Activated naive CD8-positive, alpha-beta T cell treated with anti-CD3 and anti-CD28 coated beads, Interleukin-2, amount 10 ng/mL, durations not matched to agents 7 days and 5 days (primary cell): Measurements from ENCODE around the gene VPS39. TPM values are rescaled to one million over a fixed set of nuclear protein-coding genes. Genes with fewer than 3 reads are reported as not detected.
A peak's percentile ranks its signal among the peaks of the same experiment; 100 is the strongest.

Experiments used
- ATAC-seq: fragments of 150-1000 bp; cut with Tn5 transposase; one replicate; pipeline ENCODE4 v1.10.0; 2021; ENCODE audit warnings: low read depth, moderate library complexity
- POLR2A ChIA-PET: fragments of 350-600 bp; sonication (Branson Sonifier 250); formaldehyde crosslinking; loops from one replicate; lab custom pipeline; 2021; ENCODE audit warnings: antibody characterized with exemption; lab: Charles Lee
- DNase-seq: peaks from one replicate; pipeline ENCODE4 v3.0.0; 2021
- H3K27ac Mint-ChIP-seq: one replicate; pipeline ENCODE4 v1.8.0; 2022; ENCODE audit warnings: mild to moderate bottlenecking, mixed read lengths
- H3K27me3 Mint-ChIP-seq: one replicate; pipeline ENCODE4 v1.8.0; 2022; ENCODE audit warnings: mild to moderate bottlenecking, moderate library complexity, mixed read lengths
- H3K36me3 Mint-ChIP-seq: one replicate; pipeline ENCODE4 v1.8.0; 2021; ENCODE audit warnings: mild to moderate bottlenecking, mixed read lengths
- H3K4me1 Mint-ChIP-seq: one replicate; pipeline ENCODE4 v1.8.0; 2021; ENCODE audit warnings: mixed read lengths
- H3K4me3 Mint-ChIP-seq: one replicate; pipeline ENCODE4 v1.8.0; 2022; ENCODE audit warnings: mild to moderate bottlenecking, moderate library complexity, mixed read lengths
- H3K9me3 Mint-ChIP-seq: one replicate; pipeline ENCODE4 v1.8.0; 2021; ENCODE audit warnings: mixed read lengths
- total RNA-seq, 2 experiments: library from RNA; stranded (reverse); gene quantifications; one replicate each; pipeline ENCODE4 v1.2.3, GENCODE V29; 2021

VPS39 gene
- total RNA-seq, 2 experiments from 2014 or later = 88.8 to 91.7 TPM

DNA sequence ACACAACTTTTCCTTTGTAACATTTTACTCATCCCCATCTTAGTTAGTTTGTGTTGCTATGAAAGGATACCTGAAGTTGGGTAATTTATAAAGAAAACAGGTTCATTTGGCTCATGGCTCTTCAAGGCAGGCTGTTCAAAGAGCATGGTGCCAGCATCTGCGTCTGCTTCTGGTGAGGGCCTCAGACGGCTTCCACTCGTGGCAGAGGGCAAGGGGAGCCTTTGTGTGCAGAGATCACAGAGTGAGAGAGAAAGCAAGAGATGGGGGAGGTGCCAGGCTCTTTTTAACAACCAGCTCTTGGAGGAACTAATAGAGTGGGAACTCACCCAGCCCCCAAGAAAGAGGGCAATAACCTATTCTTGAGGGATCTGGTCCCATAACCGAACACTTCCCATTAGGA, 74.7 kb downstream of the VPS39 start:
- H3K36me3 Mint-ChIP-seq = no peaks in the 10 kb centered on the region
- POLR2A ChIA-PET = interaction anchor here (1.0 kb wide), 1 partner anchor 143 kb away, joined by 3 read pairs; no protein-coding TSS in a partner anchor
- no peak overlapping the region for H3K4me3 Mint-ChIP-seq
- H3K9me3 Mint-ChIP-seq = no peaks in the 10 kb centered on the region
- ATAC-seq (no peak), DNase-seq (no peak)
- H3K27ac Mint-ChIP-seq = no peak overlapping the region
- peaks cover 24% of the 10 kb centered on the region for H3K27me3 Mint-ChIP-seq
- peaks cover 8% of the 10 kb centered on the region for H3K4me1 Mint-ChIP-seq

DNA sequence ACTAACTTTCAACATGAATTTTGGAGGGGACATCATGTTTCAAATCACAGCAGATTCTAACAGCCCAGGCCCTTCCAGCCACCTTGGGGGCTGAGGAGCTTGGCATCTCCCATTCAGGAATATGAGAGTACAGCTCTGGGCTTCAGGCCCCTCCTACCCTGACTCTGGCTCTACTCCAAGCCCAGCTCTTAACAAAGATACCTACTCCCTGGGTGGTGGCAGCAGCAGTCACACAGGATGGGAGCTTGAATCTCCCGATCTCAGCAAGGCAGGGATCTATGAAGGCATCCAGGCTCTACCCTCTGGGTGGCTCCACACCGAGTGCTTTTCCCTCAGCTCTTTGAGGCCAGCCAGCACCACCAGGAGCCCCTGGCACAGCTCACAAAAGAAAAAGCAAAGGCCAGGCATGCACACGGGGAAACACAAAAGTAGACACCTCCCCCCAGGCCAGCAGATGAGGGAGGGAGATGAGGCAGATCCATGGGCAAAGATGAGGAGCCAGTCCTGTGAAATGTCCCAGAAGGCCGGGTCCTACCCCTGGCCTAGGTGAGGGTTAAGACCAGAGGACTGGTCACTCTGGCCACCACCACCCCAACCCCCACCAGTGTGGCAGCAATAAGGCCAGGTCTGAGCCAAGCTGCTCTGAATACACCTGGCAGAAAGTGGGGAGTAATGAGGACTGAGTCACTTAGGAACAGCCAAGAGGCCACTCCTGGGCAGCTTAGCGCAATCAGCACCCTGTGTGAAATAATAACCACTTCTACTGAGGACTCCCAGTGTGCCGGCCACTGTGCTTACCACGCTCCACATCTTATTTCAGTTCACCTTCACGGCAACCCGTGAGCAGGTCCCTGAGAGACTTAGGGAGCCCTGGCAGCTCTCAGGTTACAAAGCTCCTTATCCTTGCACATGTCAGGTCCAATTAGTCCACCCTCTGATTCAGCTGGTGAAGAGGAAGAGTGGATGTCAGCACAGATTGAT, 76.0 kb downstream of the VPS39 start:
- ATAC-seq (no peak), DNase-seq (peak; percentile 15)
- Mint-ChIP-seq H3K4me1 (peaks cover 6% of the 10 kb centered on the region), H3K36me3 (no peaks in the 10 kb centered on the region), H3K27me3 (peaks cover 26% of the 10 kb centered on the region), H3K9me3 (no peaks in the 10 kb centered on the region), H3K27ac (no peak overlapping the region), H3K4me3 (no peak overlapping the region)
- POLR2A ChIA-PET = interaction anchor here (0.5 kb wide), 1 partner anchor 706 kb away, joined by 3 read pairs; no protein-coding TSS in a partner anchor

- Mint-ChIP-seq H3K4me3 (no peak overlapping the region), H3K27ac (no peak overlapping the region), H3K27me3 (peaks cover 26% of the 10 kb centered on the region), H3K36me3 (no peaks in the 10 kb centered on the region), H3K9me3 (no peaks in the 10 kb centered on the region), H3K4me1 (peaks cover 6% of the 10 kb centered on the region)
- peak; percentile 15 for DNase-seq
- POLR2A ChIA-PET = no interaction called here
- no peak for ATAC-seq
Measured at GRCh38 chr15:42131006-42131405, 77.1 kb downstream of the VPS39 start.

DNA sequence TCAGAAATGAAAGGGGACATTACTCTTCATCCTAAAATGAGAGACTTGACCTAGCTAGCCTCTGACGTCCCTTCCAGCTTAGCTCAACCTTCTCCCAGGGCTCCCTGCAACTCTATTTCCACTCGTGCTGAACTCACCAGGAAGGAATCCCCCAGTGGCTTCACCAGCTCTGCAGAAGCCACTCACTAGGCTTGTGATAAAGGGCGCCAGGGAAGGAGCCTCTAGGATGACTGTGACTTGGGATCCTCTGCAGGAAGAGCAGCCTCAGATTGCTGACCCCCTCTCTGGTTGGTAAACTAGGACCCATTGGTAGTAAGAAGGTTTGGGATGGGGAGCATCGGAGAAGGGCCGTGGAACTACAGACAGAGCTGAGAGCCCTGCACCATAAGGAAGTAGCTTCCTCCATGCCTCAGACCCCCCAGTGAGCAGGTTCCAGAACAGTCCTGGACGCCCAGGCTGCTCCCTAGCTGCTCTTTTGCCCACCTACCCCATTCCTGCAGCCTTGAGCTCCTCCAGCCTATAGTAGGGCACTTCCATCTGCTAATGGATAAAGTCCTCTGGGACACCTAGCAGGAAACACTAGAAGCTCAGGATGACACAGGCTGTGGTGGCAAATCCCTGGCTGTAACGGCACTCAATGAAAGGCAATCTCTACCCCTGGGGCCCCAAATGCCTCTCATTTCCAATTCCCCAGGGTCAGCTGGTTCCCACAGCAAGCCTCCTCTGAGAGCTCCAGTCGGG, 77.7 kb downstream of the VPS39 start:
- peak; percentile 23 for DNase-seq
- no peak overlapping the region for H3K4me3 Mint-ChIP-seq
- POLR2A ChIA-PET = no interaction called here

DNA sequence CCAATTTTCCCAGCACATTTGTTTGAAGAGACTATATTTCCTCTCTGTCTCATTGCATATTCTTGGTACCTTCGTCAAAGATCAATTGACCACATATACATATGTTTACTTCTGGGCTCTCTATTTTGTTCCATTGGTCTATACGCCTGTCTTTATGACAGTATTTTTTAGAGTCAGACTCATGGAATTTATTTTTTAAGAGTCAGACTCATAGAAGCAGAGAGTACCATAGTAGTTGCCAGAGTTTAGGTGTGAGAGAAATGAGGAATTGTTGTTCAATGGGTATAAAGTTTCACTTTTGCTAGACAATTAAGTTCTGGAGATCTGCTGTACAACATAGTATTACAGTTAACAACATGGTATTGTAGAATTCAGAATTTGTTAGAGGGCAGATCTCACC, 78.7 kb downstream of the VPS39 start:
- POLR2A ChIA-PET = no interaction called here
- no peak overlapping the region for H3K4me3 Mint-ChIP-seq
- no peaks in the 10 kb centered on the region for H3K36me3 Mint-ChIP-seq
- no peak overlapping the region for H3K27ac Mint-ChIP-seq
- no peaks in the 10 kb centered on the region for H3K9me3 Mint-ChIP-seq
- peaks cover 2% of the 10 kb centered on the region for H3K4me1 Mint-ChIP-seq
- DNase-seq (no peak), ATAC-seq (no peak)
- H3K27me3 Mint-ChIP-seq = peaks cover 36% of the 10 kb centered on the region

More for the DNA sequence above, 77.7 kb downstream of the VPS39 start:
- Mint-ChIP-seq H3K36me3 (no peaks in the 10 kb centered on the region), H3K4me1 (peaks cover 4% of the 10 kb centered on the region), H3K27ac (no peak overlapping the region), H3K9me3 (no peaks in the 10 kb centered on the region), H3K27me3 (peaks cover 29% of the 10 kb centered on the region)
- no peak for ATAC-seq

GRCh38 chr15:42128476-42128875, 79.6 kb downstream of the VPS39 start:
- ATAC-seq = no peak
- Mint-ChIP-seq H3K4me3 (no peak overlapping the region), H3K27me3 (peaks cover 35% of the 10 kb centered on the region), H3K36me3 (no peaks in the 10 kb centered on the region), H3K27ac (no peak overlapping the region), H3K4me1 (peaks cover 1% of the 10 kb centered on the region), H3K9me3 (no peaks in the 10 kb centered on the region)
- no peak for DNase-seq
- POLR2A ChIA-PET = no interaction called here

DNA sequence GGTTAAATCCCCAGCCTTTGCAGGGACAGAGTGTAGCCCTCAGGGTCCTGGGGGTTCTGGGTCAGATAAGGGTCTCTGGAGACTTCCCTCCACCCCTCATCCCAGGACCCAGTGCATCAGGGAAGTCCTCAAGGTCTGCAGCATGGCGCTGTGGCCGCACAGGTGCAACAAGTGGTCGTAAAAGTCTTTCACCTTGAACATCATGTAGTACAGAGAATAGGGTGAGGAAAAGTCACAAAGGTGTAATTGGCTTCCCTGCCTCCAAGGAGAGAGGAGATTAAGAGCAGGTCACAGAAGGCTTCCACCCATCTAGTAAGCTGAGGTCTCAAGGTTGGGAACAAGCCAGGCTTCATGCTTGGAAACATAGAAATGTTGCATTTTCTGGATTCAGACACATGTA, 84.6 kb downstream of the VPS39 start:
- Mint-ChIP-seq H3K27me3 (peaks cover 30% of the 10 kb centered on the region), H3K36me3 (no peaks in the 10 kb centered on the region), H3K27ac (no peak overlapping the region), H3K4me1 (peaks cover 5% of the 10 kb centered on the region), H3K9me3 (no peaks in the 10 kb centered on the region), H3K4me3 (no peak overlapping the region)
- DNase-seq (no peak), ATAC-seq (no peak)
- POLR2A ChIA-PET = no interaction called here

DNA sequence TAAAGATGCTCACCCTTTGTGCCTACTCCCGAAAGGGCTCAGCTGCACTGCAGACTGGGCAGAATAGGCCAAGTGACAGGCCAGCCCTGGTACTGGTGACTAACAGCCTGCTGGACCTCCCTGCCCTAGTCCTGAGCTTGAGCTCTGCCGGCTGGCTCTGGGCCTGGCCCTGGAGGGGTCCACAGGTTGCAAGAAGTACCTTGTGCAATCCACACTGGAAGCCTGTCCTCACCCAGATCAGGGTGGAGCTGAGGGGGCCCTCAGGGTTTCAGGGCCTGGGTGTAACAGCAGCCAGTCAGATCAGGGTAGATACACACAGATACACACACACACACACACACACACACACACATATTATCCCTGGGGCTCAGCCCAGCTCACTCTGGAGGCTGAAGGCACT, 86.4 kb downstream of the VPS39 start:
- Mint-ChIP-seq H3K27ac (no peak overlapping the region), H3K36me3 (no peaks in the 10 kb centered on the region), H3K27me3 (peaks cover 35% of the 10 kb centered on the region), H3K4me3 (no peak overlapping the region), H3K9me3 (no peaks in the 10 kb centered on the region), H3K4me1 (peaks cover 5% of the 10 kb centered on the region)
- POLR2A ChIA-PET = interaction anchor here (0.6 kb wide), 1 partner anchor 80 kb away, joined by 3 read pairs; no protein-coding TSS in a partner anchor
- ATAC-seq (no peak), DNase-seq (no peak)

GRCh38 chr15:42121021-42121420, 87.1 kb downstream of the VPS39 start:
- POLR2A ChIA-PET = interaction anchor here (0.6 kb wide), 1 partner anchor 79 kb away, joined by 3 read pairs; no protein-coding TSS in a partner anchor
- H3K4me3 Mint-ChIP-seq = no peak overlapping the region

GRCh38 chr15:42120285-42120684, 87.8 kb downstream of the VPS39 start:
- Mint-ChIP-seq H3K36me3 (no peaks in the 10 kb centered on the region), H3K27ac (no peak overlapping the region)

More at GRCh38 chr15:42121021-42121420, 87.1 kb downstream of the VPS39 start:
- DNase-seq = no peak
- Mint-ChIP-seq H3K4me1 (peaks cover 5% of the 10 kb centered on the region), H3K27ac (no peak overlapping the region), H3K9me3 (peaks cover 1% of the 10 kb centered on the region), H3K27me3 (peaks cover 35% of the 10 kb centered on the region), H3K36me3 (no peaks in the 10 kb centered on the region)
- ATAC-seq = no peak

DNA sequence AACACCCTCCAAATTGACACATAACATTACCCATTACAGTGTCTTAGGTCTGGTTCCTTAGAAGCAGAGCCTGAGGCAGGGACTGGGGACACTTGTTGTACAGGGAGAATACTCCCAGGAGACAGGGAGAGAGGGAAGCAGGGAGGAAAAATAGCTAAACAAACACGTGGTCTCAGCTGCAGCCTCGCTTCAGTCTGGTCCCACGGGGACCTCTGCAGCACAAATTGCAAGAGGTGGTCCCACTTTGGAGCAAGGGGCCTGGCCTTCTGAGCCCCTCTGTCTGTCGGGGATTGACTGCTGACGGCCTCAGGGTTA, 88.7 kb downstream of the VPS39 start:
- H3K27ac Mint-ChIP-seq = no peak overlapping the region
- DNase-seq (no peak), ATAC-seq (no peak)
- H3K4me3 Mint-ChIP-seq = no peak overlapping the region
- peaks cover 24% of the 10 kb centered on the region for H3K27me3 Mint-ChIP-seq
- no peaks in the 10 kb centered on the region for H3K36me3 Mint-ChIP-seq
- peaks cover 5% of the 10 kb centered on the region for H3K4me1 Mint-ChIP-seq
- H3K9me3 Mint-ChIP-seq = peaks cover 1% of the 10 kb centered on the region
- POLR2A ChIA-PET = interaction anchor here (0.8 kb wide), 1 partner anchor 787 kb away, joined by 3 read pairs; the partner anchor contains the start of genes NUSAP1 and OIP5

More at GRCh38 chr15:42120285-42120684, 87.8 kb downstream of the VPS39 start:
- Mint-ChIP-seq H3K4me3 (no peak overlapping the region), H3K4me1 (peaks cover 5% of the 10 kb centered on the region), H3K27me3 (peaks cover 29% of the 10 kb centered on the region), H3K9me3 (peaks cover 1% of the 10 kb centered on the region)
- DNase-seq = no peak
- no peak for ATAC-seq
- POLR2A ChIA-PET = no interaction called here

DNA sequence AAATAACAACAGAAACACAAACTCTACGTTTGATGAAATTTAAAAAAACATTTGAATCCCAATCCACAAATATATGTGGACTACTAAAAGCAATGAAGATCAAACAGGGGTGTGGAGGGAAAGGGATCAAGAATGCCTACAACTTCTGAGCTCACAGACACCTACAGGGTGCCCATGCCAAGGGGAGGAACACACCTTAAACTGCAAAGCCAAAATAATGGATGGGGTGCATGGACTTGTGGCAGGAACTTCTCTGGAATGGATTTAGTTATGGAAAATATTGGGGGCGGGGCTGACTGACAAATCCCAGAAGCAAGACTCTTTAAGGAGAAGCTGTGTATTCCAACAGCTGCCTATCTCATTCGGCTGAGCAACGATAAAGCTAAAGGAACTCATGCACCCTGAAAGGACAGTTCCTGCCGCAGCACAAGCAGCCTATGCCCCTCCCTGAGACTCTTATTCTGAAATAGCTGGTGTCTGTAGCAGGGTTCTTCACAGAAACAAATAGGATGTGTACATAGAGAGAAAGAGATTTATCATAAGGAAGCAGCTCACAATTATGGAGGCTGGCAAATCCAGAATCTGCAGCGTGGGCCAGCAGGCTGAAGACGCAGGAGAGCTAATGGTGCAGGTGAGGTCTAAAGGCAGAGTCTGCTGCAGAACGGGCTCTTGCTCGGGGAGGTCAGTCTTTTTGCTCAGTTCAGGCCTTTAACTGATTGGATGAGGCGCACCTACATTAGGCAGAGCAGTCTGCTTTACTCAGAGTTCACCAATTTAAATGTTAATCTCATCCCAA, 89.3 kb downstream of the VPS39 start:
- ATAC-seq = peak; percentile 58
- Mint-ChIP-seq H3K27me3 (peaks cover 25% of the 10 kb centered on the region), H3K36me3 (no peaks in the 10 kb centered on the region), H3K4me3 (peak overlapping the region; percentile 26), H3K4me1 (peaks cover 5% of the 10 kb centered on the region), H3K9me3 (peaks cover 1% of the 10 kb centered on the region), H3K27ac (no peak overlapping the region)
- POLR2A ChIA-PET = interaction anchor here (0.8 kb wide), 1 partner anchor 786 kb away, joined by 3 read pairs; the partner anchor contains the start of genes NUSAP1 and OIP5
- no peak for DNase-seq
